HepG2 (cell line): ENCODE results near the gene INO80B. TPM values are rescaled to one million over a fixed set of nuclear protein-coding genes. Genes with fewer than 3 reads are reported as not detected.

Experiments
- CREM ChIP-seq, 2 experiments: sonication (generic) in 1 of 2; formaldehyde crosslinking in 1 of 2; IDR thresholded peaks; 2 replicates each; pipeline versions ENCODE4 v1.4.0 to v1.6.1; 2016 to 2020; ENCODE audit warnings: antibody characterized with exemption in 1 of 2, mild to moderate bottlenecking in 1 of 2, missing genetic modification reagents in 1 of 2
- FOXA1 ChIP-seq, 2 experiments: fragments of 450-650 bp in 1 of 2; sonication (generic) in 1 of 2; formaldehyde crosslinking in 1 of 2; IDR thresholded peaks; 2 replicates each; pipeline versions ENCODE4 v1.4.0 to v1.6.1; 2016 to 2020; ENCODE audit warnings: missing genetic modification reagents in 1 of 2
- HNRNPK ChIP-seq: fragments of 200-400 bp; formaldehyde crosslinking; IDR thresholded peaks from 2 replicates; pipeline ENCODE4 v1.6.1; 2018; ENCODE audit warnings: low read length, low read depth, moderate library complexity, mild to moderate bottlenecking; ENCODE audit not compliant: poor library complexity, severe bottlenecking
- KDM1A ChIP-seq: IDR thresholded peaks from 2 replicates; pipeline ENCODE4 v1.6.1; 2016; ENCODE audit warnings: missing compliant biosample characterization
- NCOR1 ChIP-seq: fragments of 200-600 bp; sonication (generic); IDR thresholded peaks from 2 replicates; pipeline ENCODE4 v1.7.0; 2017; ENCODE audit warnings: antibody characterized with exemption, low read length, borderline replicate concordance
- NPAS2 ChIP-seq: sonication (generic); formaldehyde crosslinking; IDR thresholded peaks from 2 replicates; pipeline ENCODE4 v1.8.0; 2022; ENCODE audit warnings: mild to moderate bottlenecking, missing genetic modification reagents, borderline replicate concordance
- POLR2AphosphoS5 ChIP-seq: IDR thresholded peaks from 2 replicates; pipeline ENCODE4 v1.6.1; 2012; ENCODE audit warnings: low read depth, low read length
- SAFB2 ChIP-seq: sonication (generic); formaldehyde crosslinking; IDR thresholded peaks from 2 replicates; pipeline ENCODE4 v1.5.1; 2020; ENCODE audit warnings: missing genetic modification reagents, low read depth, mild to moderate bottlenecking, borderline replicate concordance
- U2AF1 ChIP-seq: fragments of 200-400 bp; formaldehyde crosslinking; optimal IDR thresholded peaks from 2 replicates; pipeline ENCODE3; 2017; ENCODE audit warnings: mild to moderate bottlenecking, low read depth, low read length
- ZNF816 ChIP-seq: sonication (generic); formaldehyde crosslinking; IDR thresholded peaks from 2 replicates; pipeline ENCODE4 v1.8.0; 2022; ENCODE audit warnings: missing genetic modification reagents, mild to moderate bottlenecking, borderline replicate concordance
- ZNF83 ChIP-seq: sonication (generic); formaldehyde crosslinking; IDR thresholded peaks from 2 replicates; pipeline ENCODE4 v1.4.0; 2020; ENCODE audit warnings: missing genetic modification reagents, mild to moderate bottlenecking, borderline replicate concordance
- ZSCAN25 ChIP-seq: sonication (generic); formaldehyde crosslinking; IDR thresholded peaks from 2 replicates; pipeline ENCODE4 v1.8.0; 2022; ENCODE audit warnings: mild to moderate bottlenecking, missing genetic modification reagents
- polyA plus RNA-seq, 8 experiments: library from polyadenylated mRNA; depleted of rRNA in 3 of 8; stranded (reverse) in 7 of 8; unstranded in 1 of 8; fragments of >200 nt; fragmentation: Illumina TruSeq in 4 of 8; extraction: Trizol in 4 of 8; gene quantifications; 2 replicates each; pipeline versions ENCODE4 v1.2.1 to v1.2.3, GENCODE V29; 2011 to 2016; ENCODE audit warnings: low read depth in 4 of 8, missing spikeins in 1 of 8, mixed read lengths in 1 of 8; ENCODE audit not compliant: insufficient read depth in 1 of 8
- total RNA-seq, 5 experiments: library from RNA; depleted of rRNA; stranded (reverse); fragments of >200 nt; fragmentation: Illumina TruSeq; extraction: Trizol; gene quantifications; 2 replicates each; pipeline ENCODE4 v1.2.3, GENCODE V29; 2016; ENCODE audit warnings: low read depth in 1 of 5
- TF ChIP-seq, protein P1 (sequence below): sonication (generic); formaldehyde crosslinking; IDR thresholded peaks from 2 replicates; pipeline ENCODE4 v1.5.0; 2020; ENCODE audit warnings: mild to moderate bottlenecking, missing genetic modification reagents
- TF ChIP-seq, protein P2 (sequence below): sonication (generic); formaldehyde crosslinking; IDR thresholded peaks from 2 replicates; pipeline ENCODE4 v1.5.1; 2020; ENCODE audit warnings: mild to moderate bottlenecking, missing genetic modification reagents
- TF ChIP-seq, protein P3 (sequence below): sonication (generic); formaldehyde crosslinking; IDR thresholded peaks from 2 replicates; pipeline ENCODE4 v1.8.0; 2022; ENCODE audit warnings: mild to moderate bottlenecking, missing genetic modification reagents, moderate library complexity
- TF ChIP-seq, protein P4 (sequence below): sonication (generic); formaldehyde crosslinking; IDR thresholded peaks from 2 replicates; pipeline ENCODE4 v1.4.0; 2020; ENCODE audit warnings: missing genetic modification reagents, borderline replicate concordance

INO80B gene
- total and polyA plus RNA-seq, 2 of the 13 experiments (the other 11 are each of a cell fraction or from before 2014, with no cell fraction given) = 6.2 to 14.5 TPM

DNA sequence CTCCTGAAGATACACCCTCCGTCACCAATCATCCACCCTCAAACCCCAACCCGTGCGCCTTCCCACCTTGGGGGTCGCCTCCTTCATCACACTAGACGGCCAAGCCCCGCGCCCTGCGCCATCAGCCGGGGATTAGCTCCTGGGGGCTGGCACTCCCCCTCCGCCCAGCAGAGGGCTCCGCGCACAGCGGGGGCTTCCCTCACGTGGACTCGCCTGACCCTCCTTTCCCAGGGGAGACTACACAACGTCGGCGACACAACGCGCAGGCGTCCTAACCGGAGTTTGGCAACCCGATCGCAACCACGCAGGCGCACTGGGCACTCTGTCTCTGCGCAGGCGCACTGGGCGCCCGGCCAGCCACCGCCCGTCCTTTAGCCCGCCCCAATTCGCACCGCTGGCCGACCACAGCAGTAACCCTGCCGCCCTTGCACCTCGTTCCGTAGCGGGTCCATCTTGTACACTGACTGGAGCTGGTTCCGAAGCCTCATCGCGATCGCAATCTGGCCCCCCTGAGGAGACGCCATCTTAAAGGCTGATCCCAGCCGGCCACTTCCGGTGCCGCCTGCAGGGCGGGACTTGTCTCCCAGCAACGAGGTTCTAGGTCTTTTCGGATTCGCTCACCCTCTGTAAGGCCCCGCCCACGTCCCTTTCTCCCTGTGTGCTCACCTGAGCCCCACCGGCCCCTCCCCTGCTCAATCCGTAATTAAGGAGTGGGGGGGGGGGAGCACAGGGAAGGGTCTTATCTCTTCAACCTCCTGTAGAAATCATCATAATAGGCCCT is 52.4 kb downstream of the INO80B start, which contains the start of gene PCGF1 (continued):
- TF ChIP-seq, protein P1, sequence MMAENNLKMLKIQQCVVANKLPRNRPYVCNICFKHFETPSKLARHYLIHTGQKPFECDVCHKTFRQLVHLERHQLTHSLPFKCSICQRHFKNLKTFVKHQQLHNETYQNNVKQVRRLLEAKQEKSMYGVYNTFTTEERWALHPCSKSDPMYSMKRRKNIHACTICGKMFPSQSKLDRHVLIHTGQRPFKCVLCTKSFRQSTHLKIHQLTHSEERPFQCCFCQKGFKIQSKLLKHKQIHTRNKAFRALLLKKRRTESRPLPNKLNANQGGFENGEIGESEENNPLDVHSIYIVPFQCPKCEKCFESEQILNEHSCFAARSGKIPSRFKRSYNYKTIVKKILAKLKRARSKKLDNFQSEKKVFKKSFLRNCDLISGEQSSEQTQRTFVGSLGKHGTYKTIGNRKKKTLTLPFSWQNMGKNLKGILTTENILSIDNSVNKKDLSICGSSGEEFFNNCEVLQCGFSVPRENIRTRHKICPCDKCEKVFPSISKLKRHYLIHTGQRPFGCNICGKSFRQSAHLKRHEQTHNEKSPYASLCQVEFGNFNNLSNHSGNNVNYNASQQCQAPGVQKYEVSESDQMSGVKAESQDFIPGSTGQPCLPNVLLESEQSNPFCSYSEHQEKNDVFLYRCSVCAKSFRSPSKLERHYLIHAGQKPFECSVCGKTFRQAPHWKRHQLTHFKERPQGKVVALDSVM (CRISPR knock-in tag) = peak; percentile 8
- TF ChIP-seq NCOR1 = no peak; the same call in 1 of the 2 replicates
- no peak for TF ChIP-seq ZNF83 (CRISPR knock-in tag)
- TF ChIP-seq FOXA1 (IDR thresholded peaks at IDR 0.05) = no peak
- TF ChIP-seq FOXA1 (CRISPR knock-in tag; IDR thresholded peaks at IDR 0.05) = peak; percentile 52; the same call in 1 of the 2 replicates
- peak; percentile 74 for TF ChIP-seq POLR2AphosphoS5
- peak; percentile 61; the same call in 1 of the 2 replicates for TF ChIP-seq CREM (IDR thresholded peaks at IDR 0.05)
- TF ChIP-seq CREM (CRISPR knock-in tag; IDR thresholded peaks at IDR 0.05) = no peak
- TF ChIP-seq ZNF816 (CRISPR knock-in tag) = no peak
- TF ChIP-seq, protein P2, sequence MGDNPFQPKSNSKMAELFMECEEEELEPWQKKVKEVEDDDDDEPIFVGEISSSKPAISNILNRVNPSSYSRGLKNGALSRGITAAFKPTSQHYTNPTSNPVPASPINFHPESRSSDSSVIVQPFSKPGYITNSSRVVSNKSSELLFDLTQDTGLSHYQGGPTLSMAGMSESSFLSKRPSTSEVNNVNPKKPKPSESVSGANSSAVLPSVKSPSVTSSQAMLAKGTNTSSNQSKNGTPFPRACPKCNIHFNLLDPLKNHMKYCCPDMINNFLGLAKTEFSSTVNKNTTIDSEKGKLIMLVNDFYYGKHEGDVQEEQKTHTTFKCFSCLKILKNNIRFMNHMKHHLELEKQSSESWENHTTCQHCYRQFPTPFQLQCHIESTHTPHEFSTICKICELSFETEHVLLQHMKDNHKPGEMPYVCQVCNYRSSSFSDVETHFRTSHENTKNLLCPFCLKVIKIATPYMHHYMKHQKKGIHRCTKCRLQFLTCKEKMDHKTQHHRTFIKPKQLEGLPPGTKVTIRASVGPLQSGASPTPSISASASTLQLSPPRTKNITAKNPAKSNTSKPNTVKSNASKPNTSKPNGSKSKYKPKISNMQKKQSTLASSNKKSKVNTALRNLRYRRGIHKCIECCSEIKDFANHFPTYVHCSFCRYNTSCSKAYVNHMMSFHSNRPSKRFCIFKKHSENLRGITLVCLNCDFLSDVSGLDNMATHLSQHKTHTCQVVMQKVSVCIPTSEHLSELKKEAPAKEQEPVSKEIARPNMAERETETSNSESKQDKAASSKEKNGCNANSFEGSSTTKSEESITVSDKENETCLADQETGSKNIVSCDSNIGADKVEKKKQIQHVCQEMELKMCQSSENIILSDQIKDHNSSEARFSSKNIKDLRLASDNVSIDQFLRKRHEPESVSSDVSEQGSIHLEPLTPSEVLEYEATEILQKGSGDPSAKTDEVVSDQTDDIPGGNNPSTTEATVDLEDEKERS (CRISPR knock-in tag) = peak; percentile 74; the same call in 1 of the 2 replicates
- TF ChIP-seq, protein P3, sequence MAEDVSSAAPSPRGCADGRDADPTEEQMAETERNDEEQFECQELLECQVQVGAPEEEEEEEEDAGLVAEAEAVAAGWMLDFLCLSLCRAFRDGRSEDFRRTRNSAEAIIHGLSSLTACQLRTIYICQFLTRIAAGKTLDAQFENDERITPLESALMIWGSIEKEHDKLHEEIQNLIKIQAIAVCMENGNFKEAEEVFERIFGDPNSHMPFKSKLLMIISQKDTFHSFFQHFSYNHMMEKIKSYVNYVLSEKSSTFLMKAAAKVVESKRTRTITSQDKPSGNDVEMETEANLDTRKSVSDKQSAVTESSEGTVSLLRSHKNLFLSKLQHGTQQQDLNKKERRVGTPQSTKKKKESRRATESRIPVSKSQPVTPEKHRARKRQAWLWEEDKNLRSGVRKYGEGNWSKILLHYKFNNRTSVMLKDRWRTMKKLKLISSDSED (CRISPR knock-in tag) = peak; percentile 58; the same call in 1 of the 2 replicates
- TF ChIP-seq SAFB2 (CRISPR knock-in tag) = peak; percentile 95; the same call in 1 of the 2 replicates
- no peak for TF ChIP-seq U2AF1
- no peak for TF ChIP-seq KDM1A (CRISPR knock-in tag)
- TF ChIP-seq HNRNPK = peak; percentile 69
- TF ChIP-seq, protein P4, sequence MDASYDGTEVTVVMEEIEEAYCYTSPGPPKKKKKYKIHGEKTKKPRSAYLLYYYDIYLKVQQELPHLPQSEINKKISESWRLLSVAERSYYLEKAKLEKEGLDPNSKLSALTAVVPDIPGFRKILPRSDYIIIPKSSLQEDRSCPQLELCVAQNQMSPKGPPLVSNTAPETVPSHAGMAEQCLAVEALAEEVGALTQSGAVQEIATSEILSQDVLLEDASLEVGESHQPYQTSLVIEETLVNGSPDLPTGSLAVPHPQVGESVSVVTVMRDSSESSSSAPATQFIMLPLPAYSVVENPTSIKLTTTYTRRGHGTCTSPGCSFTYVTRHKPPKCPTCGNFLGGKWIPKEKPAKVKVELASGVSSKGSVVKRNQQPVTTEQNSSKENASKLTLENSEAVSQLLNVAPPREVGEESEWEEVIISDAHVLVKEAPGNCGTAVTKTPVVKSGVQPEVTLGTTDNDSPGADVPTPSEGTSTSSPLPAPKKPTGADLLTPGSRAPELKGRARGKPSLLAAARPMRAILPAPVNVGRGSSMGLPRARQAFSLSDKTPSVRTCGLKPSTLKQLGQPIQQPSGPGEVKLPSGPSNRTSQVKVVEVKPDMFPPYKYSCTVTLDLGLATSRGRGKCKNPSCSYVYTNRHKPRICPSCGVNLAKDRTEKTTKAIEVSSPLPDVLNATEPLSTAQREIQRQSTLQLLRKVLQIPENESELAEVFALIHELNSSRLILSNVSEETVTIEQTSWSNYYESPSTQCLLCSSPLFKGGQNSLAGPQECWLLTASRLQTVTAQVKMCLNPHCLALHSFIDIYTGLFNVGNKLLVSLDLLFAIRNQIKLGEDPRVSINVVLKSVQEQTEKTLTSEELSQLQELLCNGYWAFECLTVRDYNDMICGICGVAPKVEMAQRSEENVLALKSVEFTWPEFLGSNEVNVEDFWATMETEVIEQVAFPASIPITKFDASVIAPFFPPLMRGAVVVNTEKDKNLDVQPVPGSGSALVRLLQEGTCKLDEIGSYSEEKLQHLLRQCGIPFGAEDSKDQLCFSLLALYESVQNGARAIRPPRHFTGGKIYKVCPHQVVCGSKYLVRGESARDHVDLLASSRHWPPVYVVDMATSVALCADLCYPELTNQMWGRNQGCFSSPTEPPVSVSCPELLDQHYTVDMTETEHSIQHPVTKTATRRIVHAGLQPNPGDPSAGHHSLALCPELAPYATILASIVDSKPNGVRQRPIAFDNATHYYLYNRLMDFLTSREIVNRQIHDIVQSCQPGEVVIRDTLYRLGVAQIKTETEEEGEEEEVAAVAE (CRISPR knock-in tag) = peak; percentile 44
- TF ChIP-seq ZSCAN25 = 0 out of 2 replicates have a peak, but pooled peaks have one; percentile 24
- TF ChIP-seq NPAS2 (CRISPR knock-in tag) = peak; percentile 89; the same call in 1 of the 2 replicates
